GM18870 (cell line): Measurements from ENCODE around the gene PHC2.

Experiments
- ATAC-seq: cut with Tn5 transposase; IDR thresholded peaks from one replicate; pipeline ENCODE4 v1.9.1; 2021; ENCODE audit warnings: moderate library complexity; ENCODE audit not compliant: unreplicated experiment

PHC2 gene

GRCh38 chr1:33334081-33334552, 96.8 kb downstream of the PHC2 start:
- ATAC-seq: no peak

GRCh38 chr1:33332881-33333280, 98.0 kb downstream of the PHC2 start:
- ATAC-seq: no peak

- no peak for ATAC-seq
Measured at GRCh38 chr1:33332357-33332789, 98.5 kb downstream of the PHC2 start.

GRCh38 chr1:33331444-33332356, 99.2 kb downstream of the PHC2 start:
- no peak for ATAC-seq

- ATAC-seq: no peak
Measured at GRCh38 chr1:33330906-33331305, 100.0 kb downstream of the PHC2 start.

GRCh38 chr1:33330361-33330890, 100.5 kb downstream of the PHC2 start:
- no peak for ATAC-seq

- no peak for ATAC-seq
Measured at GRCh38 chr1:33329600-33330305, 101.1 kb downstream of the PHC2 start.

- no peak for ATAC-seq
Measured at GRCh38 chr1:33328817-33329216, 102.1 kb downstream of the PHC2 start.

- no peak for ATAC-seq
Measured at GRCh38 chr1:33327587-33328325, 103.1 kb downstream of the PHC2 start.

- ATAC-seq: no peak
Measured at GRCh38 chr1:33326785-33327184, 104.1 kb downstream of the PHC2 start.

GRCh38 chr1:33324677-33325575, 106.0 kb downstream of the PHC2 start:
- no peak for ATAC-seq

- ATAC-seq: no peak
Measured at GRCh38 chr1:33323663-33324477, 107.0 kb downstream of the PHC2 start.

- ATAC-seq: no peak
Measured at GRCh38 chr1:33322870-33323585, 107.9 kb downstream of the PHC2 start.

- ATAC-seq: no peak
Measured at GRCh38 chr1:33322109-33322508, 108.8 kb downstream of the PHC2 start.

- no peak for ATAC-seq
Measured at GRCh38 chr1:33321178-33321577, 109.7 kb downstream of the PHC2 start.

- ATAC-seq: no peak
Measured at GRCh38 chr1:33320619-33321165, 110.2 kb downstream of the PHC2 start, which contains the start of gene A3GALT2. Gene A3GALT2 (minus strand): TSS chr1:33321098. CDS start chr1:33321098, 0 bp downstream.

GRCh38 chr1:33319949-33320618, 110.8 kb downstream of the PHC2 start:
- ATAC-seq: no peak
